Measurements from ENCODE around the gene FAHD1. TPM values are rescaled to one million over a fixed set of nuclear protein-coding genes. Genes with fewer than 3 reads are reported as not detected.
A peak's percentile ranks its signal among the peaks of the same experiment; 100 is the strongest.

The FAHD1 gene
- total and polyA plus RNA-seq, 9 of the 15 experiments (the other 6 are each of a cell fraction or from before 2014, with no cell fraction given): 2.2 to 20.9 (median 10.7) TPM

GRCh38 chr16:1871974-1872635 lies 45.1 kb downstream of the FAHD1 start, which contains the start of gene MEIOB (continued):
- TF ChIP-seq BHLHE40 (IDR thresholded peaks at IDR 0.05; ENCODE audit: low read length) (no peak), E2F6 (IDR thresholded peaks at IDR 0.05; ENCODE audit: borderline replicate concordance in 1 of 2, extremely low read depth in 1 of 2, insufficient read depth in 1 of 2, insufficient read length in 1 of 2, low read depth in 1 of 2, low read length in 1 of 2, poor library complexity in 1 of 2, severe bottlenecking in 1 of 2) (peak; percentile 93 to 98), ZNF277 (CRISPR knock-in tag; IDR thresholded peaks at IDR 0.05; ENCODE audit: borderline replicate concordance) (no peak), VEZF1 (CRISPR knock-in tag; IDR thresholded peaks at IDR 0.05) (peak; percentile 88), DEAF1 (CRISPR knock-in tag; IDR thresholded peaks at IDR 0.05) (no peak), ARID4B (CRISPR knock-in tag; IDR thresholded peaks at IDR 0.05) (peak; percentile 29; the same call in 1 of the 2 replicates), ZNF764 (CRISPR knock-in tag; IDR thresholded peaks at IDR 0.05; ENCODE audit: low read depth) (no peak), EGR1 (conservative IDR thresholded peaks at IDR 0.05) (peak; percentile 50; the same call in 1 of the 2 replicates), NELFE (IDR thresholded peaks at IDR 0.05; ENCODE audit: insufficient read depth, insufficient read length) (no peak), CXXC5 (CRISPR knock-in tag; IDR thresholded peaks at IDR 0.05) (peak; percentile 95)

Measured in K562 (cell line).